LNCAP (cell line): ENCODE results near the gene ARHGEF2.

ENCODE experiments used
- TF ChIP-seq, protein P1 (sequence below): fragments of 450-650 bp; IDR thresholded peaks from 2 replicates; pipeline ENCODE4 v1.5.1; 2017; ENCODE audit warnings: mild to moderate bottlenecking

ARHGEF2 gene

DNA sequence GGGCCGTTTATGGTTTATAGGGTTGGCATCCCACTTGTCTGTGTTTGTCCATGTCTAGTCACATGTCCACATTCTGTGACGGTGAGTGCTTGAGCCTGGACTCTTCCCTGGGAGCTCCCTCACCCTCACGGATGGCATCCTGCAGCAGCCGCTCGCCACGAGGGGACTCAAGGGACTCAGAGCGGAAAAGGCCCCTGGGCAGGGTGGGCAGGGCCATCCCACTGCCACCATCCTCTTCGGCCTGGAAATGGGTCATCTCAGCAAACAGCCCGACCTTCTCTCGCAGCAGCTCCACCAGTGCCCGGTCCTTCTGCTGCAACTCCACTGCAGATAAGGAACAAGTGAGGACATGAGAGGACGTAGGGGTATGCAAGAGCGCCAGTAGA lies 25.8 kb downstream of the ARHGEF2 start:
- TF ChIP-seq, protein P1, sequence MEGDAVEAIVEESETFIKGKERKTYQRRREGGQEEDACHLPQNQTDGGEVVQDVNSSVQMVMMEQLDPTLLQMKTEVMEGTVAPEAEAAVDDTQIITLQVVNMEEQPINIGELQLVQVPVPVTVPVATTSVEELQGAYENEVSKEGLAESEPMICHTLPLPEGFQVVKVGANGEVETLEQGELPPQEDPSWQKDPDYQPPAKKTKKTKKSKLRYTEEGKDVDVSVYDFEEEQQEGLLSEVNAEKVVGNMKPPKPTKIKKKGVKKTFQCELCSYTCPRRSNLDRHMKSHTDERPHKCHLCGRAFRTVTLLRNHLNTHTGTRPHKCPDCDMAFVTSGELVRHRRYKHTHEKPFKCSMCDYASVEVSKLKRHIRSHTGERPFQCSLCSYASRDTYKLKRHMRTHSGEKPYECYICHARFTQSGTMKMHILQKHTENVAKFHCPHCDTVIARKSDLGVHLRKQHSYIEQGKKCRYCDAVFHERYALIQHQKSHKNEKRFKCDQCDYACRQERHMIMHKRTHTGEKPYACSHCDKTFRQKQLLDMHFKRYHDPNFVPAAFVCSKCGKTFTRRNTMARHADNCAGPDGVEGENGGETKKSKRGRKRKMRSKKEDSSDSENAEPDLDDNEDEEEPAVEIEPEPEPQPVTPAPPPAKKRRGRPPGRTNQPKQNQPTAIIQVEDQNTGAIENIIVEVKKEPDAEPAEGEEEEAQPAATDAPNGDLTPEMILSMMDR = no peak

DNA sequence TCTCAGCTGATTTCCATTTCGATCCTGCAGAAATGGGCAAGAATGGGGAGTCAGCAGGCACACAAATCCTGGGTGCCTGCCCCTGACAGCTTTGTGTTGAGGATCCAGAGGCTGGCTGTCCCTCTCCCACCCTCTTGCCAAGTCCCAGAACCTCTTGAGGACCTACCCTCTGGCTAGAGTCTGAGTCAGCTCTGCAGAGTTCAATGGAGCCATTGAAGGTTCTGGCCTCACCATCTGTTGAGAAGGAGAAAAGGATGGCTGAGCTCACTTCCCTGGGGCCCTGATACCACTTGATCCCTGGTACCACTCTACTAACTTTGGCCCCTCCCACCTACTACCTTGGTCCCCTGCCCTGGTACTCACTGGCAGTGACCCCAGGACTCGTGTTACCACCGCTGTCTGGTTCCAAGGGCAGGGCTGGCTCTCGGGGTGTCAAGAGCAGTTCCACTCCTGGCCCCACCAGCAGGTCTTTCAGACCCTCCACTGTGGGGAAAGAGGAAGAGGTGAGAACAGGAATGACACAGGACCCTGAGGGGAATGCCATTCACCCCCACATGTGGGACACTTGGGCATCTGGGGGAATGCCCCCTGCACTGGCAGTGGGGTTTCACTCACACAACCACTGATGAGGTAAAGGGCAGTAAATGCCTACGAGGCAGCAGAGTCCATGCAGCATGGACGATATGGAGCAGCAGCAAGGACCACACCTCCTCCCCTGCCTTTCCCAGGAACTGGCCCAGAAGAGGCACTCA lies 26.4 kb downstream of the ARHGEF2 start:
- TF ChIP-seq, protein P1 = no peak

GRCh38 chr1:155950829-155951228 lies 27.5 kb downstream of the ARHGEF2 start:
- TF ChIP-seq, protein P1 = no peak

- TF ChIP-seq, protein P1 = no peak
These were observed 30.6 kb downstream of the ARHGEF2 start for GRCh38 chr1:155947741-155948140.

DNA sequence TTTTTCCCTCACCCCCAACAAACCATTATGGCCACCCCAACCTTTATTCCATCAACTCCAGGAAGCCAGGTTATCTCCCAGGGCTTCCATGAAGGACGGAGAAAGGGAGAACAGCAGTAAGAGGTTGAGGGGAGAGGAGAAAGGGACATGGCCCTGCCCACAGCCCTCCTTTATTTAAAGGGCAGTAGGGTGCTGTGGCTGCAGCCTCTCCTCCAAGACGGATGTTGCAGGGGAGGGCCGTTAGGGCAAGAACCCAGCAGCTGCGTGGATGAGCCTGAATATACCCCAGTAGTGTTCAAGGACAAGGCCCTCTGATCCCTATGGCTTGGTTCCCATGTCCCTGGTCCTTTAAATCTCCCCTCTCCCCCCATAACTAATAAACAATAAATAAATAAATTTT lies 31.1 kb downstream of the ARHGEF2 start:
- TF ChIP-seq, protein P1 = no peak

GRCh38 chr1:155946633-155947219 lies 31.6 kb downstream of the ARHGEF2 start:
- TF ChIP-seq, protein P1 = no peak

DNA sequence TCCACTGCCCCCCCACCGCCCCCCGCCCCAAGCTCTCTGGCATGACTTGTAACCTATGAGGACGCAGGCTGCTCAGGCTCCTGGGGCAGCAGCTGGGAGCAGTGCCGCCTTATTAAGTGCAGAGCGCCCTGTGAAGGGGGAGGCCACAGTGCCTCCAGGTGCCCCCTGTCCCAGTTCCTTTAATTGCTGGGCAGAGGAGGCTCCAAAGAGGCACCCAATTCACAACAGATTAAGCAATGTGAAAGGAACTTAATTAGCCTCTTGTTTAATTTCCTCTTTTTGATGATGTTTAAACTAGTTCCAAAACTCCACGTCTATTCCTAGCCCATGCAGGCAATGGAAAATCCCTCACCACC lies 33.9 kb downstream of the ARHGEF2 start:
- TF ChIP-seq, protein P1 = no peak
